IgD-negative memory B cell (primary cell): Measurements from ENCODE around the gene CLINT1. TPM values are rescaled to one million over a fixed set of nuclear protein-coding genes. Genes with fewer than 3 reads are reported as not detected.

ENCODE experiments used
- H3K27ac Mint-ChIP-seq, 3 donors: one replicate each; pipeline ENCODE4 v1.8.0; 2020 to 2022; ENCODE audit warnings: mild to moderate bottlenecking in 3 of 3, mixed read lengths in 3 of 3, moderate library complexity in 1 of 3
- H3K27me3 Mint-ChIP-seq: one replicate; pipeline ENCODE4 v1.8.0; 2021; ENCODE audit warnings: mixed read lengths
- H3K36me3 Mint-ChIP-seq: one replicate; pipeline ENCODE4 v1.8.0; 2020; ENCODE audit warnings: mild to moderate bottlenecking, mixed read lengths
- H3K4me1 Mint-ChIP-seq, 3 donors: one replicate each; pipeline ENCODE4 v1.8.0; 2020 to 2022; ENCODE audit warnings: mixed read lengths in 3 of 3, mild to moderate bottlenecking in 1 of 3
- H3K4me3 Mint-ChIP-seq, 4 donors: one replicate each; pipeline ENCODE4 v1.8.0; 2020 to 2022; ENCODE audit warnings: mild to moderate bottlenecking in 4 of 4, mixed read lengths in 4 of 4, moderate library complexity in 3 of 4
- H3K9me3 Mint-ChIP-seq, 3 donors: one replicate each; pipeline ENCODE4 v1.8.0; 2020 to 2021; ENCODE audit warnings: mixed read lengths in 3 of 3, mild to moderate bottlenecking in 1 of 3
- polyA plus RNA-seq: library from polyadenylated mRNA; unstranded; fragments of 300-500 nt; fragmentation: Illumina TruSeq; gene quantifications from one replicate; pipeline ENCODE4 v1.2.3, GENCODE V29; 2021

CLINT1 gene
- polyA plus RNA-seq, 1 donor from 2014 or later, result 69.7 TPM

DNA sequence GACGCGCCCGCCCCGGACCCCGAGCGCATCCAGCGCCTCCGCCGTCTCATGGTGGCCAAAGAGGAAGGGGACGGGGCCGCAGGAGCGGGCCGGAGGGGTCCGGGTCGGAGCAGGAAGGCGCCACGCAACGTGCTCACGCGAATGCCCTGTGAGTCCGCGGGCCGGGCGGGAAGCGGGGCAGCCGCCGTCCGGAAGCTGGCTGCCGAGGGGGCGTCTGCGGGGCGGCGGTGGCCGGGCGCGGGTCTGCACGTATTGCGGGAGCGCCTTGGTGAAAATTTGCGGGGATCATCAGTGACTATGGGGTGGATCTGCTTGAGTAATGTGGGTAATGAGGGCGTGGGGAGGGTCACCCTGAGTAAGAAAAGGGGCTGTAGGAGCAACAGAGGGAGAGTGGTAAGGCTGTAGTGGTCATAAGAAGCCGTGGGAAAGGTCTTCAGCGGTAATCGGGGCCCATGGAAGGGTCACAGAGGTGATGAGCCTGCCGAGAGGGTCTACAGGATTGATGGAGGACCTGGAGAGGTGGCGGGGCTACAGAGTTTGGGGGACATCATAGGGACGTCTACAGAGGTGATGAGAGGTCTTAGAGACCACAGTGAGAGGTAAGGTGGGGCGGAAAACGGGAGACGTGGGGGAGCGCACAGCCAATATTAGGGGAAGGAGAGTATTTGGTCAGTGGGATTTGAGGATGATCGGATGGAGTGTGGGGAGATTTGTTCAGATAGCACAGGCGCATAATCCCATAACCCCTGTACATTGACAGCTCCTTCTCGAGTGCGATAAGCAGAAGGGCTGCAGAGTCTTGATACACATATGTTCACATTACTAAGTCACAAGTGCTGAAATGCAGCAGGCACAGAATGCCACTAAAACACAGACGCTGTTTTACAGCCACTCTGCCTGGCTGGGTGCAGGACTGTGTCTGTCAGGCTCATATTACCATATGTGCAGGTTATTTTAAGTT, 114.6 kb downstream of the CLINT1 start:
- Mint-ChIP-seq H3K4me3 (peak overlapping the region; percentile 75 to 98 (median 92)), H3K27me3 (no peaks in the 10 kb centered on the region), H3K27ac (peak overlapping the region in 2 of 3 donors; percentile 24 to 94), H3K4me1 (peaks cover 16 to 20% (median 17%) of the 10 kb centered on the region in 3 donors), H3K9me3 (no peaks in the 10 kb centered on the region), H3K36me3 (peaks cover 2% of the 10 kb centered on the region)

GRCh38 chr5:157743163-157744050, 115.5 kb downstream of the CLINT1 start, which contains the start of gene LSM11:
Gene LSM11, plus strand, starts transcription at chr5:157743712. Its CDS starts 39 bp downstream, at chr5:157743751.
- Mint-ChIP-seq H3K27ac (peak within 1 kb of the TSS; percentile 41 to 94 (median 59)), H3K4me3 (peak within 1 kb of the TSS; percentile 92 to 98 (median 94)), H3K9me3 (no peaks in the 10 kb centered on the region), H3K36me3 (no peaks in the 10 kb centered on the region), H3K4me1 (peaks cover 16 to 20% (median 17%) of the 10 kb centered on the region in 3 donors), H3K27me3 (no peaks in the 10 kb centered on the region)

- H3K9me3 Mint-ChIP-seq, result no peaks in the 10 kb centered on the region
- H3K4me3 Mint-ChIP-seq, result no peak overlapping the region
These were observed 117.8 kb downstream of the CLINT1 start for GRCh38 chr5:157741131-157741530.

GRCh38 chr5:157740229-157740610, 118.7 kb downstream of the CLINT1 start:
- Mint-ChIP-seq H3K4me3 (peak overlapping the region in 1 of 4 donors; percentile 82), H3K9me3 (no peaks in the 10 kb centered on the region), H3K27me3 (no peaks in the 10 kb centered on the region), H3K36me3 (peaks cover 2% of the 10 kb centered on the region), H3K4me1 (peaks cover 15 to 17% (median 16%) of the 10 kb centered on the region in 3 donors), H3K27ac (peak overlapping the region in 1 of 3 donors; percentile 81)

More at GRCh38 chr5:157741131-157741530, 117.8 kb downstream of the CLINT1 start:
- Mint-ChIP-seq H3K4me1 (peaks cover 16 to 18% (median 17%) of the 10 kb centered on the region in 3 donors), H3K27ac (no peak overlapping the region), H3K27me3 (no peaks in the 10 kb centered on the region), H3K36me3 (peaks cover 2% of the 10 kb centered on the region)

GRCh38 chr5:157739388-157740228, 119.3 kb downstream of the CLINT1 start:
- no peaks in the 10 kb centered on the region for H3K9me3 Mint-ChIP-seq
- peak overlapping the region in 1 of 4 donors; percentile 82 for H3K4me3 Mint-ChIP-seq
- H3K27me3 Mint-ChIP-seq, result no peaks in the 10 kb centered on the region
- peaks cover 9 to 16% (median 14%) of the 10 kb centered on the region in 3 donors for H3K4me1 Mint-ChIP-seq
- peaks cover 2% of the 10 kb centered on the region for H3K36me3 Mint-ChIP-seq
- no peak overlapping the region for H3K27ac Mint-ChIP-seq

DNA sequence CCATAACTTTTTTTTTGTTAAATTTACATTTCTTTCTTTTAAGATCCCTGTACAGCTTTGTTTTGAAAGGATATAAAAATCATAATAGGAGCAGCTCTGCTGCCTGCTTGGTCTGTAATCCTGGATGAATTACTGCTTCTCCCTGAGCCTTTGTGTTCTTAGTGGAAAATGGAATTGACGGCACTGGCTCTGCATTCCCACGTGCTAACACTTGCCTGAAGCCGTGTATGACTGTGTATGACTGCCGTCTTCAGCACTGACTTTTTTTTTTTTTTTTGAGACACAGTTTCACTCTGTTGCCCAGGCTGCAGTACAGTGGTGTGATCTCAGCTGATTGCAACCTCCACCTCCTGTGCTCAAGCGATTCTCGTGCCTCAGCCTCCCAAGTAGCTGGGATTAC, 123.0 kb downstream of the CLINT1 start:
- Mint-ChIP-seq H3K4me1 (peaks cover 9 to 24% (median 17%) of the 10 kb centered on the region in 3 donors), H3K27ac (no peak overlapping the region), H3K36me3 (peaks cover 4% of the 10 kb centered on the region), H3K27me3 (no peaks in the 10 kb centered on the region), H3K9me3 (no peaks in the 10 kb centered on the region), H3K4me3 (peak overlapping the region in 1 of 4 donors; percentile 27)

Other genes starting within 250 kb of the CLINT1 start
- 0.81 TPM for gene SOX30, start 206.7 kb downstream of the CLINT1 start, polyA plus RNA-seq
- gene C5orf52, start 187.6 kb downstream of the CLINT1 start, polyA plus RNA-seq, result not detected
- 12.7 TPM for gene THG1L, start 127.7 kb downstream of the CLINT1 start, polyA plus RNA-seq
- 0.64 TPM for gene LSM11, start 115.4 kb downstream of the CLINT1 start, polyA plus RNA-seq